Measurements from ENCODE around the gene NPPA. TPM values are rescaled to one million over a fixed set of nuclear protein-coding genes. Genes with fewer than 3 reads are reported as not detected.
A peak's percentile ranks its signal among the peaks of the same experiment; 100 is the strongest.
"Not testable (repeated sequence)": the region's sequence is repeated elsewhere in the genome, so short reads cannot be mapped to it uniquely, and the experiment has no call there.

Gene NPPA
- total RNA-seq (2014; rRNA removed), result not detected in 2 replicates
- not detected for Bru-seq, nascent RNA
- BruChase-seq, experiment 1, labeled RNA remaining after a 6-hour chase, result not detected
- BruChase-seq, experiment 2, labeled RNA remaining after a 2-hour chase, result not detected
- long read RNA-seq, result 0 reads

DNA sequence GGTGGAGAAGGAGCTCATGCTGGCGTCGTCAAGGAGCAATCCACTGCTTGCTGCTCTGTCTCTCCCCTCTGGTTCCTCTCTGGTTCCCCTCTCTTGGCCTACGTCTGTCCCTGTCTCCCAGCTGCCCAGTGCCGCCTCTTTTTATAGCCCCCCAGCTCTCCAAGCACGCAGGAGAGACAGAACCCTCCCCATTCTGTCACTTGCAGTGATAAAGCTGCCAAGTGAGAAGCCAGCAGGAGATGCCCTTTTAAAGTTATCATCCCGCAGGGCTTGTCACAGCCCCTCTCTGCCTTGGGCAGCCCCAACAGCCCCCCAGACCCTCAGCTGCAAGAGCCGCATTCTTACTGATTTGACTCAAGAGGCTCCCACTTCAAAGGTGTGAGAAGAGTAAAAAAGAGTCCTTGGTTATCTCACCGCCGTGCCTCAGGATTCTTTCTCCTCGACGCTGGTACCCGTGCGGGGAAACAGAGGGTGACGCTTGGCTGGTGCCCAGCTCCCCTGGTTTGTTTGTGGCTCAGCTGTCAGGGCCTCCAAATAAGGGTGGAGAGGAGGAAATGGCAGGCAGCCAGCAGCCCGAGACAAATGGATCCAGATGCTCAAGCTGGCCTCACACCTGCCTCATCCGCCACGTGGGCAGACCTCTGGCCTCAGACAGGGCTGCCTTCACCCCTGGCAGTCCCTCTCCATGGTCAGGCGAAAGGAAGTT lies at the start of gene NPPA:
Gene NPPA, minus strand, starts transcription at position 117 of the 706 bp plus-strand sequence. Its CDS starts 99 bp downstream, at position 18.
- H3K4me3 ChIP-seq (ENCODE audit: low read length), result no peak within 1 kb of the TSS
- H3K4me1 ChIP-seq (ENCODE audit: insufficient read depth, low read length), result no peaks in the 10 kb centered on the region
- H3K4me2 ChIP-seq (ENCODE audit: low read length), result no peak within 1 kb of the TSS
- CTCF ChIA-PET, result no interaction called here
- H3F3A ChIP-seq (ENCODE audit: low read length, unreplicated experiment), result no peaks in the 10 kb centered on the region
- H3K9ac ChIP-seq (ENCODE audit: low read length), result no peak within 1 kb of the TSS
- ATAC-seq (no peak), DNase-seq (no peak)
- intact Hi-C loops (cut with micrococcal nuclease), result no loop called here
- no peaks in the 10 kb centered on the region for H4K20me1 ChIP-seq (ENCODE audit: low read length)
- no peaks in the 10 kb centered on the region for H3K9me2 ChIP-seq (replicated peaks; ENCODE audit: low read length)
- H3K9me3 ChIP-seq (ENCODE audit: low read length), result no peaks in the 10 kb centered on the region
- no peaks in the 10 kb centered on the region for H3K79me2 ChIP-seq (ENCODE audit: low read length)
- BruUV-seq (replicated peaks), result no TSS peak
- H3K27ac ChIP-seq (ENCODE audit: low read length), result no peak within 1 kb of the TSS
- no peak within 1 kb of the TSS for H2AFZ ChIP-seq (ENCODE audit: low read length)
- H3K36me3 ChIP-seq (ENCODE audit: low read depth, low read length), result 0 out of 2 replicates have a peak, but pooled peaks cover 3% of the 10 kb centered on the region
- H3K27me3 ChIP-seq (ENCODE audit: low read length), result no peaks in the 10 kb centered on the region
- POLR2A ChIA-PET (ENCODE audit: unreplicated experiment), result interaction anchor here (0.5 kb wide), 1 partner anchor 197 kb away, joined by 5 read pairs; no protein-coding TSS in a partner anchor
- TF ChIP-seq EZH2phosphoT487 (IDR thresholded peaks at IDR 0.05; ENCODE audit: borderline replicate concordance, low read length) (no peak), EZH2 (IDR thresholded peaks at IDR 0.05; ENCODE audit: low read length, unreplicated experiment) (no peak)
- TF ChIP-seq, protein P1, sequence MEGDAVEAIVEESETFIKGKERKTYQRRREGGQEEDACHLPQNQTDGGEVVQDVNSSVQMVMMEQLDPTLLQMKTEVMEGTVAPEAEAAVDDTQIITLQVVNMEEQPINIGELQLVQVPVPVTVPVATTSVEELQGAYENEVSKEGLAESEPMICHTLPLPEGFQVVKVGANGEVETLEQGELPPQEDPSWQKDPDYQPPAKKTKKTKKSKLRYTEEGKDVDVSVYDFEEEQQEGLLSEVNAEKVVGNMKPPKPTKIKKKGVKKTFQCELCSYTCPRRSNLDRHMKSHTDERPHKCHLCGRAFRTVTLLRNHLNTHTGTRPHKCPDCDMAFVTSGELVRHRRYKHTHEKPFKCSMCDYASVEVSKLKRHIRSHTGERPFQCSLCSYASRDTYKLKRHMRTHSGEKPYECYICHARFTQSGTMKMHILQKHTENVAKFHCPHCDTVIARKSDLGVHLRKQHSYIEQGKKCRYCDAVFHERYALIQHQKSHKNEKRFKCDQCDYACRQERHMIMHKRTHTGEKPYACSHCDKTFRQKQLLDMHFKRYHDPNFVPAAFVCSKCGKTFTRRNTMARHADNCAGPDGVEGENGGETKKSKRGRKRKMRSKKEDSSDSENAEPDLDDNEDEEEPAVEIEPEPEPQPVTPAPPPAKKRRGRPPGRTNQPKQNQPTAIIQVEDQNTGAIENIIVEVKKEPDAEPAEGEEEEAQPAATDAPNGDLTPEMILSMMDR (conservative IDR thresholded peaks at IDR 0.05; ENCODE audit: low read depth, low read length), result no peak

DNA sequence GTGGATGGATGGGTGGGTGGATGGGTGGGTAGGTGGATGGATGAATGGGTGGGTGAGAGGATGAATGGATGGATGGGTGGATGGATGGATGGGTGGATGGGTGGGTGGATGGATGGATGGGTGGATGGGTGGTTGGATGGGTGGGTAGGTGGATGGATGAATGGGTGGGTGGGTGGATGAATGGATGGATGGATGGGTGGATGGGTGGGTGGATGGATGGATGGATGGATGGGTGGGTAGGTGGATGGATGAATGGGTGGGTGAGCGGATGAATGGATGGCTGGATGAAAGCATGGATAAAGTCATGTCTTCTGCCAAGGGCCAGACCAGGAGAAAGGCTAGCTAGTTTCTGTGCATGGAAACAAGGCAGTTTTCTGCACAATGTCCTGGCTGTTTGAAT lies 46.9 kb upstream of the NPPA start:
- H3F3A ChIP-seq (ENCODE audit: low read length, unreplicated experiment); H3K27me3 ChIP-seq (ENCODE audit: low read length); H3K9me2 ChIP-seq (replicated peaks; ENCODE audit: low read length); POLR2A ChIA-PET (ENCODE audit: unreplicated experiment); ATAC-seq; H3K4me1 ChIP-seq (ENCODE audit: insufficient read depth, low read length); BruUV-seq (replicated peaks); H3K36me3 ChIP-seq (ENCODE audit: low read depth, low read length); H3K4me2 ChIP-seq (ENCODE audit: low read length); H3K79me2 ChIP-seq (ENCODE audit: low read length); H3K27ac ChIP-seq (ENCODE audit: low read length); CTCF ChIA-PET; H3K9me3 ChIP-seq (ENCODE audit: low read length); H3K4me3 ChIP-seq (ENCODE audit: low read length); H4K20me1 ChIP-seq (ENCODE audit: low read length); H2AFZ ChIP-seq (ENCODE audit: low read length); H3K9ac ChIP-seq (ENCODE audit: low read length); DNase-seq: not testable (repeated sequence)
- intact Hi-C loops (cut with micrococcal nuclease), result loop anchor here (1.0 kb wide), 2 partner anchors 56 to 109 kb away; no protein-coding TSS in a partner anchor

DNA sequence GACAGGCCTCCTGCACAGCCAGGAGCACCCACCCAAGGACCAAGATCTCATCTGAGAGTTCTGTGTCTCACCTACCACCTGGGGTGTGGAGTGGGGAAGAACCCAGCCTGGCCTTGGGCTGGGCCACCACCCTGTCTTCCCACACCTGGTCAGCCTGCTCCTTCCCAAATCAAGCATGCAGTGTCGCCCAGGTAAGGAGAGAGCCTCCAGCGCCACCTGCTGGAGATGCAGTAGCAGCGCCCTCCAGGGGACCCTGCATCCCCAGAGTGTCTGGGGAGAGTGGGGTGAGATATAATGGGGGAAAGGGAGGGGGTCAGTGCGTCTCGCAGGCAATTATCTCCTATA lies 46.3 kb upstream of the NPPA start:
- Histone ChIP-seq H2AFZ (ENCODE audit: low read length) (no peak overlapping the region), H3K4me2 (ENCODE audit: low read length) (no peak overlapping the region), H4K20me1 (ENCODE audit: low read length) (no peaks in the 10 kb centered on the region), H3K79me2 (ENCODE audit: low read length) (no peaks in the 10 kb centered on the region), H3K27ac (ENCODE audit: low read length) (no peak overlapping the region), H3K9me2 (replicated peaks; ENCODE audit: low read length) (no peaks in the 10 kb centered on the region), H3K36me3 (ENCODE audit: low read depth, low read length) (no peaks in the 10 kb centered on the region), H3K9me3 (ENCODE audit: low read length) (no peaks in the 10 kb centered on the region), H3K27me3 (ENCODE audit: low read length) (0 out of 2 replicates have a peak, but pooled peaks cover 5% of the 10 kb centered on the region), H3K4me1 (ENCODE audit: insufficient read depth, low read length) (no peaks in the 10 kb centered on the region), H3K9ac (ENCODE audit: low read length) (no peak overlapping the region), H3F3A (ENCODE audit: low read length, unreplicated experiment) (no peaks in the 10 kb centered on the region), H3K4me3 (ENCODE audit: low read length) (no peak overlapping the region)
- TF ChIP-seq EZH2phosphoT487 (IDR thresholded peaks at IDR 0.05; ENCODE audit: borderline replicate concordance, low read length), result no peak
- TF ChIP-seq, protein P1 (conservative IDR thresholded peaks at IDR 0.05; ENCODE audit: low read depth, low read length), result peak; percentile 95
- POLR2A ChIA-PET (ENCODE audit: unreplicated experiment), result no interaction called here
- intact Hi-C loops (cut with micrococcal nuclease), result loop anchor here (1.0 kb wide), 2 partner anchors 56 to 109 kb away; no protein-coding TSS in a partner anchor
- no TSS peak for BruUV-seq (replicated peaks)
- CTCF ChIA-PET, result no interaction called here
- peak; percentile 73 for DNase-seq
- peak; percentile 99 for ATAC-seq
